Neuronal stem cell (in vitro differentiated cells): Measurements from ENCODE around the gene CGB5.

Source experiments
- DNase-seq: peaks from one replicate; pipeline ENCODE4 v3.0.0-alpha.2; 2013; ENCODE audit warnings: low spot score
- H2AFZ ChIP-seq: one replicate; pipeline ENCODE4 v1.6.1; 2013; ENCODE audit warnings: mild to moderate bottlenecking, low read length, inconsistent platforms
- H2AK5ac ChIP-seq: 2 replicates; pipeline ENCODE4 v1.6.1; 2013; ENCODE audit warnings: low read depth, mild to moderate bottlenecking, inconsistent platforms, low read length, moderate library complexity, mixed read lengths
- H2BK120ac ChIP-seq: 2 replicates; pipeline ENCODE4 v1.6.1; 2013; ENCODE audit warnings: low read depth, mild to moderate bottlenecking, inconsistent platforms, low read length, moderate library complexity, mixed read lengths
- H2BK12ac ChIP-seq: one replicate; pipeline ENCODE4 v1.6.1; 2013; ENCODE audit warnings: low read length, inconsistent platforms
- H2BK15ac ChIP-seq: 2 replicates; pipeline ENCODE4 v1.6.1; 2013; ENCODE audit warnings: mild to moderate bottlenecking, low read length, inconsistent platforms, mixed read lengths
- H2BK5ac ChIP-seq: one replicate; pipeline ENCODE4 v1.6.1; 2013; ENCODE audit warnings: inconsistent platforms, mild to moderate bottlenecking, low read length, moderate library complexity
- H3K14ac ChIP-seq: one replicate; pipeline ENCODE4 v1.6.1; 2013; ENCODE audit warnings: low read length, inconsistent platforms
- H3K18ac ChIP-seq: 2 replicates; pipeline ENCODE4 v1.6.1; 2013; ENCODE audit warnings: low read length, inconsistent platforms
- H3K23ac ChIP-seq: 2 replicates; pipeline ENCODE4 v1.6.1; 2013; ENCODE audit warnings: low read depth, mild to moderate bottlenecking, mixed read lengths, low read length, inconsistent platforms; ENCODE audit not compliant: poor library complexity
- H3K27ac ChIP-seq: replicated peaks from 3 replicates; pipeline ENCODE4 v1.5.1; 2013; ENCODE audit warnings: low read length, inconsistent platforms
- H3K27me3 ChIP-seq, 3 experiments: 2 replicates each; pipeline ENCODE4 v1.6.1; 2013; ENCODE audit warnings: low read length in 3 of 3, mild to moderate bottlenecking in 2 of 3, inconsistent platforms in 1 of 3, low read depth in 1 of 3, mixed read lengths in 1 of 3, moderate library complexity in 1 of 3; ENCODE audit not compliant: control insufficient read depth in 3 of 3, insufficient read depth in 3 of 3
- H3K36me3 ChIP-seq, 2 donors: replicated peaks in 1 of 2; 2 replicates each; pipeline ENCODE4 v1.6.1; 2013; ENCODE audit warnings: low read length in 2 of 2; ENCODE audit not compliant: control insufficient read depth in 2 of 2, insufficient read depth in 2 of 2
- H3K4ac ChIP-seq: 2 replicates; pipeline ENCODE4 v1.6.1; 2013; ENCODE audit warnings: inconsistent platforms, mild to moderate bottlenecking, low read length, moderate library complexity
- H3K4me1 ChIP-seq, 2 donors: 1 replicate in 1 of 2; 2 replicates in 1 of 2; pipeline ENCODE4 v1.6.1; 2013; ENCODE audit warnings: low read length in 2 of 2, low read depth in 1 of 2; ENCODE audit not compliant: control insufficient read depth in 2 of 2, insufficient read depth in 1 of 2
- H3K4me2 ChIP-seq: one replicate; pipeline ENCODE4 v1.6.1; 2013; ENCODE audit warnings: mild to moderate bottlenecking, low read length, inconsistent platforms; ENCODE audit not compliant: insufficient read depth, poor library complexity, severe bottlenecking
- H3K4me3 ChIP-seq, 2 donors: 2 replicates each; pipeline ENCODE4 v1.5.1; 2013; ENCODE audit warnings: low read length in 2 of 2, mild to moderate bottlenecking in 2 of 2, inconsistent platforms in 1 of 2, moderate library complexity in 1 of 2
- H3K79me1 ChIP-seq: one replicate; pipeline ENCODE4 v1.6.1; 2013; ENCODE audit warnings: low read depth, mild to moderate bottlenecking, inconsistent platforms, low read length, moderate library complexity
- H3K9ac ChIP-seq: one replicate; pipeline ENCODE4 v1.6.1; 2013; ENCODE audit warnings: mild to moderate bottlenecking, low read depth, low read length, inconsistent platforms; ENCODE audit not compliant: poor library complexity
- H3K9me3 ChIP-seq, 2 donors: replicated peaks in 1 of 2; 2 replicates each; pipeline versions ENCODE3 to v1.6.1; 2013; ENCODE audit warnings: low read length in 2 of 2, mild to moderate bottlenecking in 2 of 2, inconsistent platforms in 1 of 2, low read depth in 1 of 2, mixed read lengths in 1 of 2, moderate library complexity in 1 of 2; ENCODE audit not compliant: control insufficient read depth in 2 of 2, insufficient read depth in 1 of 2
- H4K8ac ChIP-seq: one replicate; pipeline ENCODE4 v1.6.1; 2013; ENCODE audit warnings: low read depth, mild to moderate bottlenecking, inconsistent platforms, low read length, moderate library complexity
- H4K91ac ChIP-seq: one replicate; pipeline ENCODE4 v1.6.1; 2013; ENCODE audit warnings: low read length, low read depth, mild to moderate bottlenecking, inconsistent platforms; ENCODE audit not compliant: poor library complexity
- WGBS, 2 donors: extraction: QIAGEN DNeasy Blood & Tissue Kit; methylation state at CpG; one replicate each; pipeline ENCODE4 v1.1.7; 2013; ENCODE audit warnings: missing lambda C conversion rate in 2 of 2, mixed read lengths in 1 of 2; ENCODE audit not compliant: insufficient read length in 2 of 2, insufficient replicate concordance in 1 of 2; ENCODE audit errors: extremely low coverage in 2 of 2; 5-methylcytosine and 5-hydroxymethylcytosine counted together

The CGB5 gene

DNA sequence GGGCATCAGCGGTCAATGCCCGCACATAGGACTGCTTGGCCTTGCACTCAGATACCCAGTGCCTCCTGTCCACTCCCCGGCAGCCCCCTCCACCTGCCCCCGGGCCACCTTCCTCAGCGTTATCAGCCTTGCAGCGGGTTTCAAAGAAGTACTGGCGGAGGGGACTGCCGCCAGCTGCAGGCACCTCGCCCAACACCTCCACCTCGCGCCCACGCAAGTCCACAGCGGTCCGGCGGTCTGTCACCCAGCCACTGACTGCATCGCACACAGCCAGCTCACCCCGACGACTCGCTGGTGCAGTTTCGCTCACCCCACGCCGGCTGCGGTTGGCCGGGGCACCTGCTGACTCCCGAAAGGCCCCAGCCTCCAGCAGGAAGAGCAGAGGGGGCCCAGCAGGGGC is 17.8 kb downstream of the CGB5 start:
- H2AFZ ChIP-seq = no peak overlapping the region
- H2BK120ac ChIP-seq = peak overlapping the region; percentile 18
- no peak overlapping the region for H3K4me2 ChIP-seq
- peak overlapping the region; percentile 63 for H3K9ac ChIP-seq
- no peak overlapping the region for H3K23ac ChIP-seq
- no CpG with 5 or more reads among the region's 25 CpGs for WGBS, 2 donors
- peak overlapping the region; percentile 17 for H4K8ac ChIP-seq
- H3K27ac ChIP-seq = no peak overlapping the region
- DNase-seq = no peak
- no peak overlapping the region for H2BK12ac ChIP-seq
- peaks cover 5 to 83% (median 37%) of the 10 kb centered on the region in 3 experiments for H3K27me3 ChIP-seq
- peaks cover 18 to 19% of the 10 kb centered on the region in 2 donors for H3K4me1 ChIP-seq
- no peak overlapping the region for H3K4ac ChIP-seq
- no peaks in the 10 kb centered on the region for H3K9me3 ChIP-seq
- no peak overlapping the region for H2AK5ac ChIP-seq
- H2BK15ac ChIP-seq = peak overlapping the region; percentile 89
- H3K79me1 ChIP-seq = no peaks in the 10 kb centered on the region
- H3K4me3 ChIP-seq = no peak overlapping the region
- peak overlapping the region; percentile 66 for H2BK5ac ChIP-seq
- no peak overlapping the region for H3K14ac ChIP-seq
- no peak overlapping the region for H4K91ac ChIP-seq
- H3K18ac ChIP-seq = peak overlapping the region; percentile 13
- H3K36me3 ChIP-seq = no peaks in the 10 kb centered on the region

- Histone ChIP-seq H3K4ac (peak overlapping the region; percentile 23), H3K27me3 (peaks cover 0 to 77% (median 27%) of the 10 kb centered on the region in 3 experiments), H3K18ac (peak overlapping the region; percentile 91), H3K4me1 (peaks cover 9 to 10% of the 10 kb centered on the region in 2 donors), H3K23ac (peak overlapping the region; percentile 65), H2AFZ (no peak overlapping the region), H3K4me3 (peak overlapping the region; percentile 8 to 9), H2BK12ac (no peak overlapping the region), H3K9me3 (peaks cover 2 to 3% of the 10 kb centered on the region in 2 donors), H3K36me3 (no peaks in the 10 kb centered on the region), H2AK5ac (peak overlapping the region; percentile 94), H3K9ac (no peak overlapping the region), H2BK15ac (peak overlapping the region; percentile 96), H4K8ac (no peak overlapping the region), H3K4me2 (peak overlapping the region; percentile 35), H3K79me1 (no peaks in the 10 kb centered on the region), H2BK5ac (peak overlapping the region; percentile 29), H3K14ac (peak overlapping the region; percentile 21), H2BK120ac (peak overlapping the region; percentile 61), H3K27ac (no peak overlapping the region), H4K91ac (no peak overlapping the region)
- WGBS, 2 donors = no CpG with 5 or more reads among the region's 10 CpGs
- DNase-seq = no peak
Measured at GRCh38 chr19:49064029-49064629, 20.5 kb downstream of the CGB5 start.

- DNase-seq = peak; percentile 71
- H3K27ac ChIP-seq = no peak within 1 kb of the TSS
- H2AFZ ChIP-seq = peak within 1 kb of the TSS; percentile 93
- H2BK15ac ChIP-seq = peak within 1 kb of the TSS; percentile 96
- peak within 1 kb of the TSS; percentile 75 for H3K23ac ChIP-seq
- no peaks in the 10 kb centered on the region for H3K79me1 ChIP-seq
- no peak within 1 kb of the TSS for H4K91ac ChIP-seq
- peak within 1 kb of the TSS; percentile 66 for H3K9ac ChIP-seq
- peak within 1 kb of the TSS; percentile 61 for H2BK120ac ChIP-seq
- H3K36me3 ChIP-seq = no peaks in the 10 kb centered on the region
- peak within 1 kb of the TSS; percentile 91 for H3K18ac ChIP-seq
- H3K4ac ChIP-seq = peak within 1 kb of the TSS; percentile 23
- no peak within 1 kb of the TSS for H4K8ac ChIP-seq
- peaks cover 0 to 78% (median 29%) of the 10 kb centered on the region in 3 experiments for H3K27me3 ChIP-seq
- peak within 1 kb of the TSS; percentile 21 for H3K14ac ChIP-seq
- peak within 1 kb of the TSS; percentile 94 for H2AK5ac ChIP-seq
- H3K9me3 ChIP-seq = peaks cover 4 to 8% of the 10 kb centered on the region in 2 donors
- no CpG with 5 or more reads among the region's 53 CpGs for WGBS, 2 donors
- peak within 1 kb of the TSS; percentile 29 for H2BK5ac ChIP-seq
- peak within 1 kb of the TSS; percentile 24 for H2BK12ac ChIP-seq
- peak within 1 kb of the TSS; percentile 34 to 69 for H3K4me3 ChIP-seq
- peak within 1 kb of the TSS; percentile 35 for H3K4me2 ChIP-seq
- H3K4me1 ChIP-seq = peaks cover 9 to 10% of the 10 kb centered on the region in 2 donors
Measured at GRCh38 chr19:49064768-49065611, 21.3 kb downstream of the CGB5 start, which contains the start of gene NTF4. NTF4 (minus strand) TSS chr19:49064818; CDS start chr19:49061997, 2,821 bp downstream.
